GM19468 (cell line): ENCODE measurements around the gene CHRND.
"Not testable (repeated sequence)": the region's sequence is repeated elsewhere in the genome, so short reads cannot be mapped to it uniquely, and the experiment has no call there.

ENCODE experiments used
- ATAC-seq: cut with Tn5 transposase; IDR thresholded peaks from one replicate; pipeline ENCODE4 v1.9.1; 2021; ENCODE audit warnings: mild to moderate bottlenecking, moderate library complexity, moderate number of reproducible peaks; ENCODE audit not compliant: unreplicated experiment; ENCODE audit errors: extremely low read depth

CHRND gene

DNA sequence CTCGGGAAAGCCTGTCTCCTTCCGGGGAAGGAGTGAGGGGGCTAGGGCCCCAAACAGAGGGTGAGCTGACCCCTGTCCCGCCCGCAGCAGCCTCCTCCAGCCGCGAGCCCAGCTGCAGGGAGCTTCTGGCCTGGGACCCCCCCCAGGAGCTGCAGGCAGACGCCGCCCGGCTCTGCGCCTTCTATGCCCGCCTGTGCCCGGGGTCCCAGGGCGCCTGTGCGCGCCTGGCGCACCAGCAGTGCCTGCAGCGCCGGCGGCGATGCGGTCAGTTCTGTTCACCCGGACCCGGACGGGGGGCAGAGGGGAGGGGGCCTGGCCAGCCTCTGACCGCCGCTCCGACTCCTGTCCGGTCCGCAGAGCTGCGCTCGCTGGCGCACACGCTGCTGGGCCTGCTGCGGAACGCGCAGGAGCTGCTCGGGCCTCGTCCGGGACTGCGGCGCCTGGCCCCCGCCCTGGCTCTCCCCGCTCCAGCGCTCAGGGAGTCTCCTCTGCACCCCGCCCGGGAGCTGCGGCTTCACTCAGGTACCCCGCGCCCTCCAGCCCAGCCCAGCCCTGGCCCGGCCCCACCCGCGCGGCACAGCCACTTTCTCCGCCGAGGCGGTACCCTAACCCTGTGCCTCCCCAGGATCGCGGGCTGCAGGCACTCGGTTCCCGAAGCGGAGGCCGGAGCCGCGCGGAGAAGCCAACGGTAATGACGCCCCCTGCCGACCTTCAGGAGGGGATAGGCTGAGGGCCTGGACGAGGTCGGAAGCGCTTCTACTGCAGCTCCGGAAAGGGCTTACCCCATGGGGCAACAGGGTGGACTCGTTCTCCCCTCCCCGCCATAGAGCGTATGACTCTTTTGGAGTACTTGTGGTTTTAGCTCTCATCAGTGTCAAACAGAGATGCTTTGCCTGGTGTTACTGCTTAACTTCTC is 2.0 kb upstream of the CHRND start:
- no peak for ATAC-seq

DNA sequence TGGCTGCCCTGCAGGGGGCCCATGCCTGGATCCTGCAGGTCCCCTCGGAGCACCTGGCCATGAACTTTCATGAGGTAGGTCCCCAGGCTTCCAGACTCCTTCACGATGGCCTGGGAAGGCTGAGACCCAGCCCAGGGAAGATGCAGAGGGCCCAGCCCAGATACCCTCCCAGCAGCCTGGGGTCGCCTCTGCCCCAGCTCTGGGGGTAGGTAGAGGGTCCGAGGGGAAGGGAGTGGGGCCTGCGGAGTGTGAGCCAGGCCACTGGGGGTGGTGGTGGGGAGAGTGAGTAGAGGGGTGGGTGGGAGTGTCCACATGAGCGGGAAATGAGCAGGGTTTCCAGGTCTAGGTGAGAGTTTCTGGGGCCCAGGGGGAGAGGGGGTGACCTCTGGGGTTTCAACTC is 1.2 kb upstream of the CHRND start:
- no peak for ATAC-seq

DNA sequence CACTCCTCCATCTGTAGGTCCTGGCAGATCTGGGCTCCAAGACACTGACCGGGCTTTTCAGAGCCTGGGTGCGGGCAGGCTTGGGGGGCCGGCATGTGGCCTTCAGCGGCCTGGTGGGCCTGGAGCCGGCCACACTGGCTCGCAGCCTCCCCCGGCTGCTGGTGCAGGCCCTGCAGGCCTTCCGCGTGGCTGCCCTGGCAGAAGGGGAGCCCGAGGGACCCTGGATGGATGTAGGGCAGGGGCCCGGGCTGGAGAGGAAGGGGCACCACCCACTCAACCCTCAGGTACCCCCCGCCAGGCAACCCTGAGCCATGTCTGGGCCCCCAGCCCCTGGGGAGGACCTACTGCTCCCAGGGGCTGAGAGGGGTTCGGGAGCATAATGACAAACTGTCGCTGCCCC is 761 bp upstream of the CHRND start:
- ATAC-seq: no peak

DNA sequence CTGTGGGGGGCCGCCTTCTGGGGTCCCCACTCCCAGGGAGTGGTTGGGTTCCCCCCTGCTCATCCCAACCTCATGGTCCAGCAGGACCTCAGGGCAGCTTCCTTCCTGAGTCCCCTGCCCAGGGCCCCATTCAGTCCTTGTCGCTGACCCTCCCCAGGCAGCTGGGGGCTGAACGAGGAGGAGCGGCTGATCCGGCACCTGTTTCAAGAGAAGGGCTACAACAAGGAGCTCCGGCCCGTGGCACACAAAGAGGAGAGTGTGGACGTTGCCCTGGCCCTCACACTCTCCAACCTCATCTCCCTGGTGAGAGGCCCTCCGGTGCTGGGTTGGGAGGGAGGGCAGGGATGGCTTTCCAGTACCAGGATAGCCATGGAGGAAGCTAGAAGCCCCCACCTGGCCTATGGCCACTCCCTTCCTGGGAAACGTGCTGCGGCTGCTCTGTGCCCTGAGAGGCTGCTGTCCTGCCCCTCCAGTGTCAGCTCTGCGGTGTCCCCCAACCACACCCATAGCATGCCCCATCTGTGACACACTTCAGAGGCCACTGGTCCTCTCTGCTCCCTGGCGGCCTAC is 497 bp downstream of the CHRND start:
- ATAC-seq: no peak

DNA sequence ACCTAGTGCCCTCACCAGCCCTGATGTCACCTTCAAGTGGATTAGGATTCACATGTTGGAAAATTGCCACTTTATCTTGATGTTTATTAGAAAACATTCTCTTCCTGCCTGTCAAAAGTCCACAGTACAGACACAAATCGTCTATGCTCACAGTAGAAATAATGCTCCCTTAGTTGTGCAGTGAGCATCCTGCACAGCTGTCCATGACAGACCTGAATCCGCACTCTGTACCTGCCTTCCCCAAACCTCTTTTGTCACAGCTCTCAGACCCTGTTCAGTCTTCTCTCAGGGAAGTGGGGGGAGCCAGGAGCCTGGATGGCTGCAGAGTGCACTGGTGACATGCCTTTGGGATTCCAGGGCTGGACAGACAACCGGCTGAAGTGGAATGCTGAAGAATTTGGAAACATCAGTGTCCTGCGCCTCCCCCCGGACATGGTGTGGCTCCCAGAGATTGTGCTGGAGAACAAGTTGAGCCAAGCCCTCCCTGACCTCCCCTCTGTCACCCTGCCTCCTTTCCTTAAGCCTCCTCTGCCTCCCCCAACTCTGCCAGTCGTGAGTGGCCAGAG is 2.0 kb downstream of the CHRND start:
- ATAC-seq: no peak

DNA sequence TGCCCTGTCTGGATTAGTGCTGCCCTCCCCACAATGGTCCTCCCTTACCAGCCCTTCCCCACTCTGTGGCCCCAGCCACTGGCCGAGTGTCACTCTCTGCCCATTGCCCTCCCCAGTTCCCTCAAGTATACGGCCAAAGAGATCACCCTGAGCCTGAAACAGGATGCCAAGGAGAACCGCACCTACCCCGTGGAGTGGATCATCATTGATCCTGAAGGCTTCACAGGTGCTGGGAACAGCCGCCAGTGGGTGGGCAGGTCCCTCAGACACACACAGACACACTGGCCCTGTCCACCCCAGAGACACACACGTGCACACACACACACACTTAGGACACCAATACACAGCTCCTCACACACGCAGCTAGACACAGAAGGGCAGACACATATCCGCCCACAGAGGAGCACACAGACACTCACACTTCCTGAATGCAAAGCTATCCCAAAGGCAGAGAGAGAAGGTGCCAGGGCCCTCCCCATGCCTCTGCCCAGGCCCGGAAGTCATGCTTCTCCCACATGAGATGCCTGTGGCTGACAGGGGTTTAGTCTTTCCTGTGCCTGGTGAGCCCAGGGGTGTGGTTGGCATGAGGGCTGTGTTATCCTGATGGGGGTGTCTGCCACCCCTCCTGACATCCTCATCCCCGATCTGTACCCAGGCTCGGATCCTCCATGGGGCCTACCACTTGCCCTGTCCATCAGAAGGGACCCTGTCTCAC is 2.9 kb downstream of the CHRND start:
- no peak for ATAC-seq

DNA sequence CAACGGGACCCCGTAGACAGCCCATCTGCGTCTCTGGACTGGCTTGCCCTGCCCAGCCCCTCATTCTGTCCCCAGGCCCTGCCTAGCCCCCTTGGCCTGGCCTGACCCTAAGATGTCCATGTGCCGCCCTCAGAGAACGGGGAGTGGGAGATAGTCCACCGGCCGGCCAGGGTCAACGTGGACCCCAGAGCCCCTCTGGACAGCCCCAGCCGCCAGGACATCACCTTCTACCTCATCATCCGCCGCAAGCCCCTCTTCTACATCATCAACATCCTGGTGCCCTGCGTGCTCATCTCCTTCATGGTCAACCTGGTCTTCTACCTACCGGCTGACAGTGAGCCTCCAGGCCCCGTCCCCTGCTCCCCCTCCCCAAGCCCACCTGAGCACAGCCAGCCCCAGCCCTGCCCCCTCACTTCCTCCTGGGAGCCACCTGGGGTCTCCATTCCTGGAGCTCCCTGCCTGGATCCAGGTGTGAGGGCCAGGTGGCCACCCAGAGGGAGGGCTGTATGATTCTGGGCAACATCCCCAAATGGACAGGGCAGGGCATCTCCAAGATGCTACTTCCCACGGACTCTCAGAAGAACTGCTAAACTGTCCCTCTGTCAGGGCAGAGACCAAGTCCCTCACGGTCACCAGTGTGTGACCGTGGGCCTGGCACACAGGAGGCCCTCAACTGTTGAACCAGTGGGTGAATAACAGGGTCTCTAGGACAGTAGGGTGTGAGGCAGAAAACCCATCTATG is 4.0 kb downstream of the CHRND start:
- ATAC-seq: no peak

DNA sequence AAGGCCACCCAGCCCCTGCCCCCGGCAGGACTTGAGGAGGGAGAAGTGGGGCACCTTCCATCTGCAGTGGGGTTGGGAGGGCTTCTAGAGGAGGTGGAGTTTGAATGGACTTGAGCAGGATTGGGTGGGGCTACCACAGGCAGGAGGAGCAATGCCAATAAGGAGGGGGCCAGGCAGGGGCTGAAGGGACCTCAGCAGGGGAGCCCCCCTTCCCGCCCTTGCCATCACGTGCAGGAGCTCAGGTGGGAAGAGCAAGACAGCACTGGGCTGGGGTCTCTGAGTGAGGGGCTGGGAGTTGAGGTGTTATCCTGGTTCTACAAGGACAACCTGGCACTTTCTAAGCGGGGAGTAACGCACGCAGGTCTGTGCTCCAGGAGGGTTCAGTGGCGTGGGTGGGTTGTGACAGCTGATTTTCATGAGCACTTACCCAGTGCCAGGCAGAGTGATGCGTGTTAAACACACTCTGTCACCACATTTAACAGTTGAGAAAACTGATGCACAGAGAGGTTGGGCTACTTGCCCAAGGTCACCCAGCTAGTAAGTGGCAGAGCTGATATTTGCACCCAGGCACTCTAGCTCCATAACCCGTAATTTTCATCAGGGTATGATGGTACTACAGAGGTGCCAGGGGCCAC is 4.8 kb downstream of the CHRND start:
- no peak for ATAC-seq

DNA sequence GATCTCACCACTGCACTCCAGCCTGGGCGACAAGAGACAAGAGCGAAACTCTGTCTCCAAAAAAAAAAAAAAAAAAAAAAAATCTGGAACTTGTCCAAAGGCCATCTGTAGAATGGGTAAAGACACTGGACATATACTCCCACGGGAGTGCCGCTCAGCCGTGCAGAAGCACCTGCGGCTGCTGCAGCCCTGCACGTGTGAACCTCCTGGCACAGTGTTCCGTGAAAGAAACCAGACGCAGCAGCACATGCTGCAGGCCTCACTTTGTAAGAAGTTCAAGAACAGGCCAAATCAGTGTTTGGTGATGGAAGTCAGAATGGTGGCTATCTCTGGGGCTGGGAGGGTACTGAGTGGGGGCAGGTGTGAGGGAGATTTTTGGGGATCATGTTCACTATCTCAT is 6.5 kb downstream of the CHRND start:
- no peak for ATAC-seq

DNA sequence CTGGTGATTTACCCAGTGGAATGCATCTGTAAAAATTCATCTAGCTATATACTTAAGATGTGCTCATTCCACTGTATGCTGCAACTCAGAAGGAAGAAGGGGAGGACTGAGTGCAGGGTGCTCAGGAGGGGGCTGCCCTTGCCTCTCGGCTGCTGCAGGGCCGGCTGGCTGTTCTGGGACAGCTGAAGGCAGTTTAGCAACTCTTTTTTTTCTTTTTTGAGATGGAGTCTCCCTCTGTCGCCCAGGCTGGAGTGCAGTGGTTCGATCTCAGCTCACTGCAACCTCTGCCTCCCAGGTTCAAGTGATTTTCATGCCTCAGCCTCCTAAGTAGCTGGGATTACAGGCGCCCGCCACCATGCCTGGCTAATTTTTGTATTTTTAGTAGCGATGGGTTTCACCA is 6.9 kb downstream of the CHRND start:
- not testable (repeated sequence) for ATAC-seq

DNA sequence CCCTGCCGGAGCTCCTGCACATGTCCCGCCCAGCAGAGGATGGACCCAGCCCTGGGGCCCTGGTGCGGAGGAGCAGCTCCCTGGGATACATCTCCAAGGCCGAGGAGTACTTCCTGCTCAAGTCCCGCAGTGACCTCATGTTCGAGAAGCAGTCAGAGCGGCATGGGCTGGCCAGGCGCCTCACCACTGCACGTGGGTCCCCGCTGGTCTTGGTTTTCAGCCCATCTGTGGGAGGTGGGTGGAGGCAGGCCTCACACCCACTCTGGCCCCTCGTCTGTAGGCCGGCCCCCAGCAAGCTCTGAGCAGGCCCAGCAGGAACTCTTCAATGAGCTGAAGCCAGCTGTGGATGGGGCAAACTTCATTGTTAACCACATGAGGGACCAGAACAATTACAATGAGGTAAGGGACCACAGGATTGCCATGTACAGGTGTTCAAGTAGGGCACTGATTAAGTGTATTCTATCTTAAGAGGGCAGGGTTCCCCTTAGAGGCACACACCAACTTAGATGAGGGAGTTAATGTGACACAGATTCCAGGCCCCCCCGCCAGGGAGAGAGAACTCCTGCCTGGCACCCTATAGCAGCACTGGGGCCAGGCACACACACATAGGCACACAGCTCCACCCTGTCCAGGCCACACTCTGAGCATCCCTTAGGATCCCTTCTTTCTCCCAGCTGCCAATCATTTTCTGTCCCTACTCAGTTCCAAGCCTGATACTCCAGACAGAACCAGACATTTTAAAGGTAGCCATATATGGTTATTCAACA is 8.2 kb downstream of the CHRND start:
- no peak for ATAC-seq

DNA sequence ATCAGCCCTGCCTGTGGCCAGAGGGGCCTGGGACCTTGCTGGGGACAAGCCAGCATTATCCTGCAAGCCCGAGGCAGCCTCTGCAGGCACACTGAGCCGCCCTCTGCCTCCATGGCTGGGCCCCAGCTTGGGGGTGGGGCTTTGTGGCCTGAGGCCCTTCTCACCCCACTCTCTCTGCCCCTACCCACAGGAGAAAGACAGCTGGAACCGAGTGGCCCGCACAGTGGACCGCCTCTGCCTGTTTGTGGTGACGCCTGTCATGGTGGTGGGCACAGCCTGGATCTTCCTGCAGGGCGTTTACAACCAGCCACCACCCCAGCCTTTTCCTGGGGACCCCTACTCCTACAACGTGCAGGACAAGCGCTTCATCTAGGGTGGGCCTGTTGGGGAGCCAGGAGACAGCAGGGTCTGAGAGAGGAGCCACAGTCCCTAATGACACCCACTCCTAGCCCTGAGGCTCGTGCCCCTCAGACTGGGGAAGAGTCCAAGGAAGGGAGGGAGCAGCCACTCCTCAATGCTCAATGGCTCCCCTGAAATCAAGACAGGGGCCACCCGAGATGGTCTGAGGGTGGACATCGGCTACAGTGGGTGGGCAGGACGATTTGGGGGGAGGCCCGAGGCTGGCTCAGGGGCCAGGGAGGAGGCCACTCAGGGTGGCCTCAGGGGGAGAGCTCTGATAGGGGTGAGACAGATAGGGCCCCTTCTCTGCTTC is 9.1 kb downstream of the CHRND start:
- ATAC-seq: no peak

DNA sequence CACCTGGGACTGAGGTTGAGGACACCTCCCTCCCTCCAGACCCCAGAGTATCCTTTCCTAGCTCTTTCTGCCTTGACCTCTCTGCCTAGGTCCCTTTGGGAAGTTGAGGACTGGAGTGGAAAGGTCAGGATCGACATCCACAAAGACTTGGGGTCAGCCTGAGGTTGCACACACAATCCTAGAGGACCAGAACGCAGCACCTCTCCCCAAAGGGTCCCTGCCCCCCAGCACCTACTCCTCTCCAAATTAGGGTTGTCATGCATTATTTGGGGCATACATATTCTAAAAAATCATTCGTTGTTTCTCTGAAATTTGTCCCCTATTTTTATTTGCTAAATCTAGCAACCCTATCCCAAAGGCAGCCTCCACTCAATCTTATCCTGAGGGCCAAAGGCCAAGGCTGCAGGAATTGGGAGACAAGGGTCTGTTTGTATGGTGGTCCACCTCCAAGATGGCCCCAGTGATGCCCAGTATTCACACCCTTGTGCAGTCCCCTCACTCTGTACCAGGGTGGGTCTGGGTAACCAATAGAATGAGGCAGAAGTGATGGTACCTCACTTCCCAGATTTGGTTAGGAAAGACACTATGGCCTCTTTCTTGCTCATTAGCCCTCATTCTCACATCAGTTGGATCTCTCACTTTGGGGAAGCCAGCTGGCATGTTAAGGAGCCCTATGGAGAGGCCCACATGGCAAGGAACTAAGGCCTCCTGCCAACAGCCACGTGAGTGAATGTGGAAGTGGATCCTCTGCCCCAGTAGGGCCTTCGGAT is 10.0 kb downstream of the CHRND start:
- ATAC-seq: no peak

DNA sequence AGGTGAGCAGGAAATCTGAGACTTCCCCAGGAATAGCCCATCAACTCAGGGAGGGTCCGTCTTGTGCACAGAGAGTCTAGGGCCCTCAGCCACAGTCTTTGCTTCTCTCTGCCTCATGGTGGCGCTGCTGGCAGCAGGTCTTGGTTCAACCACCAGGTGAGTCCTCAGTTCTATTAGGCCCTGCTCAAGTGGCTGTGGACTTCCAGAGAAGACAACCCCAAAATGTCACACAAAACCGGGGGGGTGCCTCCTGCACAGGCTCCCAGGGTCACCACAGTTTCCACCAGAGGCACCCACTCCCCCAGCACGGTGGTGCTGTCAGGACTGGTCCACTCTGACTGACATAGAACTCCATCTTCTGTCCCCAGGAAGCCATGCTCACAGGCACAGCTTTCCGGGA is 11.1 kb downstream of the CHRND start:
- ATAC-seq: no peak

DNA sequence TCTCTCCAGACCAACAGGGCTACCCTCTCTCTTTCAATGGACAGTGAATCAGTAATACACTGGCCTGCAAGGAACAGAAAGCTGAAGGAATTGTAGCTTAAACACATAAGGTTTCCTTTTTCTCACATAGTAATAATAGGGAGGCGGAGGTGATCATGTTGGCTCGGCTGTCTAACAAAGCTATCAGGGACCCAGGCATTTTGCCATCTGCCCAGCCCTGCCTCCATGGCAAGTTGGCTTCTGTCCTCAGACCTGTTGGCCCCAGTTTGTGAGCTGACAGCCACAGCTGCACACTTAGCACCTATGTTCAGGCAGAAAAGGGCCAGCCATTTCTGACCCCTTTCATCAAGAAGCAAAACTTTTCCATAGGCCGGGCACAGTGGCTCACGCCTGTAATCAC is 11.5 kb downstream of the CHRND start:
- ATAC-seq: no peak

DNA sequence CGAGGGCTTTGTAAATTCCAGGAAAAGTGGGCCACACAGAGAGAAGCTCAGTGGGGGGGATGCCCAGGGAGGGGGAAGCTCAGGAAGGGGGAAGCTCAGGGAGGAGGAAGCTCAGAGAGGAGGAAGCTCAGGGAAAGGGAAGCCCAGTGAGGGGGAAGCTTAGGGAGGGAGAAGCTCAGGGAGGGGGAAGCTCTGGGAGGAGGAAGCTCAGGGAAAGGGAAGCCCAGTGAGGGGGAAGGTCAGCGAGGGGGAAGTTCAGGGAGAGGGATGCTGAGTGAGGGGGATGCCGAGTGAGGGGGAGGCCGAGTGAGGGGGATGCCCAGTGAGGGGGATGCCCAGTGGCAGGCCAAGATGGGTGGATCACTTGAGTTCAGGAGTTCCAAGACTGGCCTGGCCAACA is 12.7 kb downstream of the CHRND start:
- ATAC-seq: no peak

DNA sequence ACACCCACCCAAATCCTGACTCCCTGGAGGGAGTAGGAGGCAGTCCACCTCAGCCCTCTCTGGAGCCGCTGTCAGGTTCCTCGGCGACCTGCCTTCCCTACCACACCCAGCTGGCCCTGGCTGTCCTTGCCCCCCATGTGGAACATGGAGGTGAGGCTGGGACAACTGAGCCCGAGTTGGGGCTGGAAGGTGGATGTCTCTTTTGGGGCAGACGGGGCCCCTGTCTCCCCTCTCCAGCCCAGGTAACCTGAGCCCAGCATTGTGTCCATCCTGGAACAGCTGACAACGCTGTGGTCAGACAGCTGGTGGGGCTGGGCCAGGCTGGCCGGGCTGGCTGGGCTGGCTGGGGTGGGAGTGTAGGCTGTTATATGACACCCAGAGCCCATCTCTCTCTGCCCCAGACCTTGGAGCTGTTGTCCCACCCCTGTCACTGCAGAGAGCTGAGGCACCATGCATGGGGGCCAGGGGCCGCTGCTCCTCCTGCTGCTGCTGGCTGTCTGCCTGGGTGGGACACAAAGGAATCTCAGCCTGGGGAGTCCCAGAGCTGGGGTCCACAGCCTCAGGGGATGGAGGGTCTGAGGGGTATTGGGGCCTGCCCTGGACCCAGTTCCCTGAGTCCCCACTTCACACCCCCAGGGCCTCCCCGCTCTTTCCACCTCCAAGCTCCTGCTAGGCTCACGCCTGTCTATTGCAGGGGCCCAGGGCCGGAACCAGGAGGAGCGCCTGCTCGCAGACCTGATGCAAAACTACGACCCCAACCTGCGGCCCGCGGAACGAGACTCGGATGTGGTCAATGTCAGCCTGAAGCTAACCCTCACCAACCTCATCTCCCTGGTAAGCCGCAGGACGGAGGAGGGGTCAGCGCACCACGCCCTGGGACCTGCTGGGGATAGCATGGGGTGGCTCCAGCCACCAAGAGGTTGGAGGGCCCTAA is 13.6 kb downstream of the CHRND start, which contains the start of gene CHRNG:
Gene CHRNG, plus strand, starts transcription at position 395 of the 934 bp plus-strand sequence. Its CDS starts 56 bp downstream, at position 451.
- no peak for ATAC-seq
